Measurements from ENCODE around the gene ARL3.

- TF ChIP-seq CTCF (IDR thresholded peaks at IDR 0.05; ENCODE audit: insufficient read depth, low read length, poor library complexity, severe bottlenecking) (peak; percentile 26), EZH2phosphoT487 (conservative IDR thresholded peaks at IDR 0.05; ENCODE audit: low read length) (no peak)
Measured at GRCh38 chr10:102714621-102715455, 641 bp upstream of the ARL3 start, which contains the start of gene SFXN2.

Data from SU-DHL-6 (cell line).